GM12878 (cell line): Measurements from ENCODE around the gene AFG1L. TPM values are rescaled to one million over a fixed set of nuclear protein-coding genes. Genes with fewer than 3 reads are reported as not detected.

Experiments
- ATAC-seq: fragments of 200-7000 bp; cut with Tn5 transposase; 3 replicates; pipeline ENCODE4 v1.9.1; 2020; ENCODE audit warnings: mild to moderate bottlenecking, moderate library complexity
- BruUV-seq: library from RNA; stranded (reverse); fragments of 400-500 nt; replicated peaks from 2 replicates; lab custom pipeline; 2021; lab: Mats Ljungman, UMichigan
- CTCF ChIA-PET: fragments of 300-600 bp; sonication (Branson Sonifier 250); formaldehyde crosslinking; extraction: SDS; loops from one replicate; lab custom pipeline; 2021; ENCODE audit warnings: inconsistent platforms; lab: Yijun Ruan, JAX
- POLR2A ChIA-PET: fragments of 350-600 bp; formaldehyde crosslinking; extraction: SDS; loops from one replicate; lab custom pipeline; 2021; ENCODE audit warnings: inconsistent platforms; lab: Charles Lee
- RAD21 ChIA-PET: fragments of 300-600 bp; sonication (Branson Sonifier 250); formaldehyde crosslinking; loops from one replicate; lab custom pipeline; 2023; ENCODE audit warnings: antibody characterized with exemption; ENCODE audit not compliant: unreplicated experiment; lab: Charles Lee
- SMC1A ChIA-PET: fragments of 300-600 bp; sonication (Branson Sonifier 250); formaldehyde crosslinking; loops from one replicate; lab custom pipeline; 2023; ENCODE audit not compliant: unreplicated experiment, uncharacterized antibody; lab: Charles Lee
- DNase-seq: peaks from one replicate; pipeline ENCODE4 v3.0.0-alpha.2; 2011; ENCODE audit warnings: low read depth, low spot score
- FAIRE-seq: peaks from 3 replicates; lab custom pipeline; 2011; peaks lifted over from hg19 to GRCh38; lab: Jason Lieb, UNC
- H2AFZ ChIP-seq: 2 replicates; pipeline ENCODE4 v1.6.0; 2011; ENCODE audit warnings: low read depth, low read length, control low read depth; ENCODE audit not compliant: control insufficient read depth
- H3K27ac ChIP-seq: 2 replicates; pipeline ENCODE4 v1.5.1; 2011; ENCODE audit warnings: control low read depth; ENCODE audit not compliant: control insufficient read depth, insufficient read depth
- H3K27me3 ChIP-seq, 2 experiments: replicated peaks in 1 of 2; 2 replicates each; pipeline versions ENCODE4 v1.6.0 to v1.6.1; 2011; ENCODE audit warnings: low read length in 1 of 2; ENCODE audit not compliant: control insufficient read depth in 2 of 2, insufficient read depth in 2 of 2
- H3K36me3 ChIP-seq, 2 experiments: 2 replicates each; pipeline ENCODE4 v1.5.1; 2011; ENCODE audit warnings: low read length in 1 of 2; ENCODE audit not compliant: control insufficient read depth in 2 of 2, insufficient read depth in 2 of 2
- H3K4me1 ChIP-seq: 2 replicates; pipeline ENCODE4 v1.6.1; 2011; ENCODE audit warnings: mild to moderate bottlenecking, low read length, moderate library complexity, mixed read lengths; ENCODE audit not compliant: control insufficient read depth, insufficient read depth
- H3K4me2 ChIP-seq: 2 replicates; pipeline ENCODE4 v1.6.0; 2011; ENCODE audit warnings: control low read depth; ENCODE audit not compliant: control insufficient read depth, insufficient read depth
- H3K4me3 ChIP-seq: fragments of 200-600 bp; sonication (generic); 2 replicates; pipeline ENCODE4 v1.5.1; 2016
- H3K79me2 ChIP-seq: 2 replicates; pipeline ENCODE4 v1.6.0; 2011; ENCODE audit warnings: low read length; ENCODE audit not compliant: control insufficient read depth, insufficient read depth
- H3K9ac ChIP-seq: 2 replicates; pipeline ENCODE4 v1.8.0; 2011; ENCODE audit warnings: low read length, control low read depth, mixed read lengths; ENCODE audit not compliant: control insufficient read depth, insufficient read depth
- H3K9me3 ChIP-seq: replicated peaks from 3 replicates; pipeline ENCODE4 v1.5.1; 2011; ENCODE audit warnings: mild to moderate bottlenecking, low read length; ENCODE audit not compliant: control insufficient read depth, insufficient read depth
- H4K20me1 ChIP-seq: 2 replicates; pipeline ENCODE4 v1.6.0; 2011; ENCODE audit not compliant: control insufficient read depth, insufficient read depth
- BCL11A ChIP-seq: IDR thresholded peaks from 2 replicates; pipeline ENCODE4 v1.6.1; 2011; ENCODE audit warnings: low read depth, low read length
- CBFB ChIP-seq: IDR thresholded peaks from 2 replicates; pipeline ENCODE4 v1.6.1; 2016; ENCODE audit warnings: antibody characterized with exemption, low read depth
- CREB1 ChIP-seq: IDR thresholded peaks from 2 replicates; pipeline ENCODE4 v1.6.1; 2012; ENCODE audit warnings: low read depth, mild to moderate bottlenecking, inconsistent platforms
- EED ChIP-seq: sonication (generic); IDR thresholded peaks from 2 replicates; pipeline ENCODE4 v1.6.1; 2016; ENCODE audit warnings: antibody characterized with exemption, low read depth
- GATAD2B ChIP-seq: fragments of 450-650 bp; conservative IDR thresholded peaks from 2 replicates; pipeline ENCODE4 v1.6.1; 2017; ENCODE audit warnings: low read depth, mild to moderate bottlenecking, moderate library complexity
- HDAC2 ChIP-seq: fragments of 200-600 bp; sonication (generic); IDR thresholded peaks from 2 replicates; pipeline ENCODE4 v1.6.1; 2017
- MYC ChIP-seq: IDR thresholded peaks from 2 replicates; pipeline ENCODE4 v1.6.1; 2011; ENCODE audit warnings: mild to moderate bottlenecking, low read length, moderate library complexity, inconsistent platforms; ENCODE audit not compliant: insufficient read depth, insufficient replicate concordance, insufficient read length, severe bottlenecking
- NR2F1 ChIP-seq: fragments of 450-650 bp; conservative IDR thresholded peaks from 2 replicates; pipeline ENCODE4 v1.6.1; 2017; ENCODE audit warnings: mild to moderate bottlenecking
- PAX8 ChIP-seq: fragments of 450-650 bp; IDR thresholded peaks from 2 replicates; pipeline ENCODE4 v1.6.1; 2017; ENCODE audit warnings: mild to moderate bottlenecking, moderate library complexity
- RAD21 ChIP-seq: IDR thresholded peaks from 2 replicates; pipeline ENCODE4 v1.6.1; 2011; ENCODE audit warnings: mild to moderate bottlenecking, low read depth, low read length, moderate library complexity; ENCODE audit not compliant: insufficient read depth
- RAD51 ChIP-seq: fragments of 450-650 bp; IDR thresholded peaks from 2 replicates; pipeline ENCODE4 v1.6.1; 2016; ENCODE audit warnings: moderate library complexity, mild to moderate bottlenecking, inconsistent platforms
- RBBP5 ChIP-seq: fragments of 200-600 bp; sonication (generic); conservative IDR thresholded peaks from 2 replicates; pipeline ENCODE4 v1.6.1; 2016
- SIX5 ChIP-seq: IDR thresholded peaks from 2 replicates; pipeline ENCODE4 v1.6.1; 2011; ENCODE audit warnings: mild to moderate bottlenecking, low read depth, low read length, moderate library complexity; ENCODE audit not compliant: severe bottlenecking
- SMC3 ChIP-seq: IDR thresholded peaks from 2 replicates; pipeline ENCODE4 v1.6.1; 2011; ENCODE audit warnings: low read length, improper control_type of control experiment, borderline replicate concordance
- TAF1 ChIP-seq: IDR thresholded peaks from 2 replicates; pipeline ENCODE4 v1.6.1; 2011; ENCODE audit warnings: mild to moderate bottlenecking, low read depth, low read length, borderline replicate concordance
- TCF3 ChIP-seq: IDR thresholded peaks from 2 replicates; pipeline ENCODE4 v1.6.1; 2012; ENCODE audit warnings: low read depth, mild to moderate bottlenecking, low read length, borderline replicate concordance; ENCODE audit not compliant: insufficient read depth
- ZBED1 ChIP-seq: IDR thresholded peaks from 2 replicates; pipeline ENCODE4 v1.6.1; 2016; ENCODE audit warnings: borderline replicate concordance
- ZSCAN29 ChIP-seq: fragments of 450-650 bp; IDR thresholded peaks from 2 replicates; pipeline ENCODE4 v1.6.1; 2017; ENCODE audit warnings: mild to moderate bottlenecking, moderate library complexity
- WGBS: methylation state at CpG from one replicate; pipeline ENCODE4 v1.1.6; 2016; ENCODE audit warnings: low lambda C conversion rate; ENCODE audit not compliant: insufficient replicate concordance, insufficient coverage; ENCODE audit errors: missing lambda C conversion rate; 5-methylcytosine and 5-hydroxymethylcytosine counted together
- in situ Hi-C: fragments of 300-500 bp; cut with MboI; formaldehyde crosslinking; loops from 9 replicates; pipeline ENCODE4 v1.14.3; 2018; ENCODE audit warnings: mixed read lengths
- intact Hi-C: fragments of 100-400 bp; cut with micrococcal nuclease; formaldehyde crosslinking; loops from one replicate; pipeline ENCODE4 v1.14.2; 2022; ENCODE audit not compliant: unreplicated experiment
- polyA plus RNA-seq, 11 experiments: library from polyadenylated mRNA; depleted of rRNA in 4 of 11; unstranded in 6 of 11; stranded (reverse) in 5 of 11; fragments of >200 nt; fragmentation: Nextera tagmentation in 4 of 11; fragmentation: Illumina TruSeq in 1 of 11; extraction: Ambion mirVana in 4 of 11; extraction: Trizol in 1 of 11; gene quantifications; 1 replicate in 1 of 11; 2 replicates in 10 of 11; pipeline versions ENCODE4 v1.2.1 to v1.2.3, GENCODE V29; 2011 to 2016; ENCODE audit warnings: inconsistent platforms in 2 of 11, missing spikeins in 2 of 11, low read depth in 1 of 11
- total RNA-seq, 4 experiments: library from RNA; depleted of rRNA in 3 of 4; stranded (reverse); fragments of >200 nt in 3 of 4; fragmentation: Illumina TruSeq in 1 of 4; extraction: Trizol in 1 of 4; gene quantifications; 2 replicates each; pipeline versions ENCODE4 v1.2.1 to v1.2.3, GENCODE V29; 2013 to 2021
- TF ChIP-seq, protein P1 (sequence below): IDR thresholded peaks from 2 replicates; pipeline ENCODE4 v1.6.1; 2011; ENCODE audit warnings: mild to moderate bottlenecking, low read depth, low read length, moderate library complexity; ENCODE audit not compliant: insufficient replicate concordance
- TF ChIP-seq, protein P2 (sequence below): fragments of 450-650 bp; IDR thresholded peaks from 2 replicates; pipeline ENCODE4 v1.6.1; 2016; ENCODE audit warnings: mild to moderate bottlenecking, moderate library complexity, borderline replicate concordance

The AFG1L gene
- total and polyA plus RNA-seq, 10 of the 15 experiments (the other 5 are each of a cell fraction or from before 2014, with no cell fraction given): 2.3 to 9.0 (median 4.3) TPM

DNA sequence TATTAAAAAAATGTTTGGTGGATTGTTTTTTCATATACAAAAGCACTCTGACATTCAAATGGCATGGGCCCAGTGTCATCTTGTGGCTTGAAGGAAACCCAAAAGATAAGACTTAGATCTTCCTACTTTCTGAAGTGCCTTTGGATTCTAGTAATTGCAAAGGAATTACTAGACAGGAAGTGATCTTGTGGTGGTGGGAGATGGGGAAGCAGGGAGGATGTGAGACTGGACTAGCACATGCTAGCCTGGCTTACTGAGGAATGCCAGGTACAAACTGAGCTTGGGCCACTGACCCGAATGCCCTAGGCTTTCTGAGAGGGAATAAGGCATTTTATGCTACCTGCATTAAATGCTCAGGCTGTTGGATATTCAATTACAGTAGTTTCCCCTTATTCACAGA, 59.0 kb downstream of the AFG1L start (continued):
- no peak for TF ChIP-seq RAD21
- no peak for TF ChIP-seq SIX5
- no peak for TF ChIP-seq CREB1
- no peak for TF ChIP-seq ZSCAN29
- TF ChIP-seq RBBP5: no peak
- TF ChIP-seq GATAD2B: no peak
- TF ChIP-seq CBFB: no peak

DNA sequence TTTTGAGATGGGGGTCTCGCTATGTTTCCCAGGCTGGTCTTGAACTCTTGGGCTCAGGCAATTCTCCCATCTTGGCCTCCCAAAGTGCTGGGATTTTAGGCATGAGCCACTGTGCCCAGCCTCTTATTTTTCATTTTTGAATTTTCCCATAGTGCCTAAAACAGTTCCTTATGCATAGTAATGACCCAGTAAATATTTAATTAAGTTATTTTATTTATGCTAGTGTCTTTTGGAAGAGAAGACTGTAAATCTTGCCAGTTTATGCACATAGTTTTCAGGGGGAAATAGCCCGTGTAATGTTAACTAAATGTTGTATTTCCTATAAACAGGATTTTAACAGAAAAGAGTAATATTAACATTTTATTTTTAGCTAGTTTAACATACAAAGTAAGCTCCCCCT, 60.3 kb downstream of the AFG1L start:
- WGBS: 63% methylated on average over 1 of the region's 2 CpGs
- in situ Hi-C loops: no loop called here
- no TSS peak for BruUV-seq
- ATAC-seq (no peak), DNase-seq (no peak)
- H3K4me1 ChIP-seq: no peaks in the 10 kb centered on the region; the same call in 1 of the 2 replicates
- H3K79me2 ChIP-seq: no peaks in the 10 kb centered on the region
- no peaks in the 10 kb centered on the region for H4K20me1 ChIP-seq
- TF ChIP-seq BCL11A (no peak), TCF3 (no peak), SMC3 (no peak), PAX8 (no peak), MYC (no peak), RAD51 (no peak), NR2F1 (no peak), ZBED1 (no peak), TAF1 (no peak), HDAC2 (no peak), EED (no peak)
- TF ChIP-seq, protein P1, sequence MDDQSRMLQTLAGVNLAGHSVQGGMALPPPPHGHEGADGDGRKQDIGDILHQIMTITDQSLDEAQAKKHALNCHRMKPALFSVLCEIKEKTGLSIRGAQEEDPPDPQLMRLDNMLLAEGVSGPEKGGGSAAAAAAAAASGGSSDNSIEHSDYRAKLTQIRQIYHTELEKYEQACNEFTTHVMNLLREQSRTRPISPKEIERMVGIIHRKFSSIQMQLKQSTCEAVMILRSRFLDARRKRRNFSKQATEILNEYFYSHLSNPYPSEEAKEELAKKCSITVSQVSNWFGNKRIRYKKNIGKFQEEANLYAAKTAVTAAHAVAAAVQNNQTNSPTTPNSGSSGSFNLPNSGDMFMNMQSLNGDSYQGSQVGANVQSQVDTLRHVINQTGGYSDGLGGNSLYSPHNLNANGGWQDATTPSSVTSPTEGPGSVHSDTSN: no peak
- TF ChIP-seq, protein P2, sequence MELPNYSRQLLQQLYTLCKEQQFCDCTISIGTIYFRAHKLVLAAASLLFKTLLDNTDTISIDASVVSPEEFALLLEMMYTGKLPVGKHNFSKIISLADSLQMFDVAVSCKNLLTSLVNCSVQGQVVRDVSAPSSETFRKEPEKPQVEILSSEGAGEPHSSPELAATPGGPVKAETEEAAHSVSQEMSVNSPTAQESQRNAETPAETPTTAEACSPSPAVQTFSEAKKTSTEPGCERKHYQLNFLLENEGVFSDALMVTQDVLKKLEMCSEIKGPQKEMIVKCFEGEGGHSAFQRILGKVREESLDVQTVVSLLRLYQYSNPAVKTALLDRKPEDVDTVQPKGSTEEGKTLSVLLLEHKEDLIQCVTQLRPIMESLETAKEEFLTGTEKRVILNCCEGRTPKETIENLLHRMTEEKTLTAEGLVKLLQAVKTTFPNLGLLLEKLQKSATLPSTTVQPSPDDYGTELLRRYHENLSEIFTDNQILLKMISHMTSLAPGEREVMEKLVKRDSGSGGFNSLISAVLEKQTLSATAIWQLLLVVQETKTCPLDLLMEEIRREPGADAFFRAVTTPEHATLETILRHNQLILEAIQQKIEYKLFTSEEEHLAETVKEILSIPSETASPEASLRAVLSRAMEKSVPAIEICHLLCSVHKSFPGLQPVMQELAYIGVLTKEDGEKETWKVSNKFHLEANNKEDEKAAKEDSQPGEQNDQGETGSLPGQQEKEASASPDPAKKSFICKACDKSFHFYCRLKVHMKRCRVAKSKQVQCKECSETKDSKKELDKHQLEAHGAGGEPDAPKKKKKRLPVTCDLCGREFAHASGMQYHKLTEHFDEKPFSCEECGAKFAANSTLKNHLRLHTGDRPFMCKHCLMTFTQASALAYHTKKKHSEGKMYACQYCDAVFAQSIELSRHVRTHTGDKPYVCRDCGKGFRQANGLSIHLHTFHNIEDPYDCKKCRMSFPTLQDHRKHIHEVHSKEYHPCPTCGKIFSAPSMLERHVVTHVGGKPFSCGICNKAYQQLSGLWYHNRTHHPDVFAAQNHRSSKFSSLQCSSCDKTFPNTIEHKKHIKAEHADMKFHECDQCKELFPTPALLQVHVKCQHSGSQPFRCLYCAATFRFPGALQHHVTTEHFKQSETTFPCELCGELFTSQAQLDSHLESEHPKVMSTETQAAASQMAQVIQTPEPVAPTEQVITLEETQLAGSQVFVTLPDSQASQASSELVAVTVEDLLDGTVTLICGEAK: no peak
- TF ChIP-seq, all 136 proteins: peak for 0
- ChIA-PET RAD21 (no interaction called here), SMC1A (interaction anchor here (0.8 to 1.4 kb wide), 4 partner anchors 9 to 94 kb away, joined by 3 to 5 read pairs (median 4); partner anchors contain the start of gene SNX3), POLR2A (interaction anchor here (0.6 kb wide), 1 partner anchor 8 kb away, joined by 4 read pairs; no protein-coding TSS in a partner anchor), CTCF (no interaction called here)
- no peaks in the 10 kb centered on the region for H3K9me3 ChIP-seq
- FAIRE-seq: no peak
- intact Hi-C loops: no loop called here
- H3K36me3 ChIP-seq: no peaks in the 10 kb centered on the region
- no peak overlapping the region for H3K4me3 ChIP-seq
- H3K27ac ChIP-seq: no peak overlapping the region
- no peak overlapping the region for H3K9ac ChIP-seq
- H3K4me2 ChIP-seq: no peak overlapping the region
- H2AFZ ChIP-seq: no peak overlapping the region
- no peaks in the 10 kb centered on the region for H3K27me3 ChIP-seq
